H9 (cell line): Measurements from ENCODE around the gene IQSEC2. TPM values are rescaled to one million over a fixed set of nuclear protein-coding genes. Genes with fewer than 3 reads are reported as not detected.
A peak's percentile ranks its signal among the peaks of the same experiment; 100 is the strongest.

Experiments used
- DNase-seq: peaks from one replicate; pipeline ENCODE4 v3.0.0-alpha.2; 2017
- H2AFZ ChIP-seq: one replicate; pipeline ENCODE4 v1.6.1; 2013; ENCODE audit warnings: mild to moderate bottlenecking, low read length, control low read depth, moderate library complexity
- H2AK5ac ChIP-seq: 2 replicates; pipeline ENCODE4 v1.6.1; 2013; ENCODE audit warnings: low read length, control low read depth, mixed read lengths; ENCODE audit not compliant: insufficient read length
- H2BK120ac ChIP-seq: one replicate; pipeline ENCODE4 v1.6.1; 2013; ENCODE audit warnings: low read depth, mild to moderate bottlenecking, low read length, control low read depth, inconsistent platforms; ENCODE audit not compliant: poor library complexity, severe bottlenecking
- H2BK12ac ChIP-seq: 2 replicates; pipeline ENCODE4 v1.6.1; 2013; ENCODE audit warnings: low read length, control low read depth, mixed read lengths, low read depth; ENCODE audit not compliant: insufficient read length
- H2BK15ac ChIP-seq: 2 replicates; pipeline ENCODE4 v1.6.1; 2013; ENCODE audit warnings: low read depth, low read length, control low read depth
- H2BK20ac ChIP-seq: one replicate; pipeline ENCODE4 v1.6.1; 2013; ENCODE audit warnings: low read depth, mild to moderate bottlenecking, low read length, control low read depth, inconsistent platforms; ENCODE audit not compliant: poor library complexity, severe bottlenecking
- H2BK5ac ChIP-seq: 2 replicates; pipeline ENCODE4 v1.6.1; 2013; ENCODE audit warnings: low read length, control low read depth, mixed read lengths; ENCODE audit not compliant: insufficient read length
- H3K14ac ChIP-seq: 2 replicates; pipeline ENCODE4 v1.6.1; 2013; ENCODE audit warnings: low read length, control low read depth; ENCODE audit not compliant: insufficient read depth
- H3K18ac ChIP-seq: 2 replicates; pipeline ENCODE4 v1.6.1; 2013; ENCODE audit warnings: low read depth, mild to moderate bottlenecking, mixed read lengths, low read length, control low read depth; ENCODE audit not compliant: insufficient read length
- H3K23ac ChIP-seq: 2 replicates; pipeline ENCODE4 v1.6.1; 2013; ENCODE audit warnings: low read length, control low read depth, mixed read lengths, low read depth; ENCODE audit not compliant: insufficient read length
- H3K23me2 ChIP-seq: 2 replicates; pipeline ENCODE4 v1.6.1; 2013; ENCODE audit warnings: low read depth, mild to moderate bottlenecking, mixed read lengths, low read length, control low read depth; ENCODE audit not compliant: insufficient read length, poor library complexity, severe bottlenecking
- H3K27ac ChIP-seq: 2 replicates; pipeline ENCODE4 v1.5.1; 2013; ENCODE audit warnings: low read length, control low read depth, mixed read lengths, low read depth; ENCODE audit not compliant: insufficient read length
- H3K27me3 ChIP-seq: 2 replicates; pipeline ENCODE4 v1.6.1; 2013; ENCODE audit warnings: low read length, control low read depth, inconsistent platforms; ENCODE audit not compliant: insufficient read depth
- H3K4ac ChIP-seq: 2 replicates; pipeline ENCODE4 v1.6.1; 2013; ENCODE audit warnings: low read depth, mild to moderate bottlenecking, control low read depth, inconsistent platforms, low read length, moderate library complexity
- H3K4me1 ChIP-seq: 2 replicates; pipeline ENCODE4 v1.6.1; 2013; ENCODE audit warnings: low read length, control low read depth, inconsistent platforms; ENCODE audit not compliant: insufficient read depth
- H3K4me2 ChIP-seq: 2 replicates; pipeline ENCODE4 v1.6.1; 2013; ENCODE audit warnings: low read length, control low read depth, mixed read lengths; ENCODE audit not compliant: insufficient read length, insufficient read depth
- H3K56ac ChIP-seq: 2 replicates; pipeline ENCODE4 v1.6.1; 2013; ENCODE audit warnings: low read depth, mild to moderate bottlenecking, mixed read lengths, low read length, control low read depth; ENCODE audit not compliant: insufficient read length
- H3K79me1 ChIP-seq: 2 replicates; pipeline ENCODE4 v1.6.1; 2013; ENCODE audit warnings: low read depth, mild to moderate bottlenecking, moderate library complexity, low read length, control low read depth, inconsistent platforms; ENCODE audit not compliant: insufficient read depth, poor library complexity, severe bottlenecking
- H3K79me2 ChIP-seq: 2 replicates; pipeline ENCODE4 v1.6.1; 2013; ENCODE audit warnings: low read length, control low read depth, inconsistent platforms; ENCODE audit not compliant: insufficient read depth
- H3K9ac ChIP-seq: 2 replicates; pipeline ENCODE4 v1.6.1; 2013; ENCODE audit warnings: low read length, control low read depth, mixed read lengths; ENCODE audit not compliant: insufficient read length; ENCODE audit errors: extremely low read depth
- H3K9me3 ChIP-seq: one replicate; pipeline ENCODE4 v1.6.1; 2013; ENCODE audit warnings: low read depth, low read length, inconsistent platforms; ENCODE audit not compliant: control insufficient read depth
- H3T11ph ChIP-seq: one replicate; pipeline ENCODE4 v1.6.1; 2013; ENCODE audit warnings: mild to moderate bottlenecking, low read length, control low read depth, inconsistent platforms
- H4K20me1 ChIP-seq: one replicate; pipeline ENCODE4 v1.6.1; 2013; ENCODE audit not compliant: control insufficient read depth, insufficient read length, insufficient read depth
- H4K5ac ChIP-seq: 2 replicates; pipeline ENCODE4 v1.6.1; 2013; ENCODE audit warnings: low read depth, mild to moderate bottlenecking, mixed read lengths, low read length, control low read depth; ENCODE audit not compliant: insufficient read length
- H4K8ac ChIP-seq: replicated peaks from 2 replicates; pipeline ENCODE4 v1.6.1; 2013; ENCODE audit warnings: low read length, control low read depth, mixed read lengths, low read depth; ENCODE audit not compliant: insufficient read length
- H4K91ac ChIP-seq: 2 replicates; pipeline ENCODE4 v1.6.1; 2013; ENCODE audit warnings: low read depth, mild to moderate bottlenecking, moderate library complexity, mixed read lengths, low read length, control low read depth; ENCODE audit not compliant: insufficient read length
- H3K27ac Mint-ChIP-seq, 3 experiments: 2 replicates in 2 of 3; 3 replicates in 1 of 3; pipeline ENCODE4 v1.8.0; 2020 to 2021; ENCODE audit warnings: mixed read lengths in 3 of 3, mild to moderate bottlenecking in 1 of 3, moderate library complexity in 1 of 3
- H3K27me3 Mint-ChIP-seq: 2 replicates; pipeline ENCODE4 v1.8.0; 2021; ENCODE audit warnings: low read depth, mild to moderate bottlenecking, moderate library complexity, mixed read lengths
- H3K36me3 Mint-ChIP-seq, 3 experiments: 2 replicates in 2 of 3; 3 replicates in 1 of 3; pipeline ENCODE4 v1.8.0; 2020 to 2021; ENCODE audit warnings: low read depth in 3 of 3, mixed read lengths in 3 of 3; ENCODE audit not compliant: insufficient read depth in 1 of 3
- H3K4me1 Mint-ChIP-seq, 2 experiments: 2 replicates each; pipeline ENCODE4 v1.8.0; 2020; ENCODE audit warnings: mixed read lengths in 2 of 2
- H3K4me3 Mint-ChIP-seq, 2 experiments: 2 replicates in 1 of 2; 3 replicates in 1 of 2; pipeline ENCODE4 v1.8.0; 2020 to 2021; ENCODE audit warnings: mild to moderate bottlenecking in 2 of 2, mixed read lengths in 2 of 2, moderate library complexity in 1 of 2
- H3K9me3 Mint-ChIP-seq, 2 experiments: 2 replicates in 1 of 2; 3 replicates in 1 of 2; pipeline ENCODE4 v1.8.0; 2020; ENCODE audit warnings: mild to moderate bottlenecking in 2 of 2, mixed read lengths in 2 of 2, moderate library complexity in 1 of 2
- WGBS: extraction: QIAGEN DNeasy Blood & Tissue Kit; methylation state at CpG from one replicate; pipeline ENCODE4 v1.1.7; 2013; ENCODE audit warnings: missing lambda C conversion rate, low lambda C conversion rate, mixed read lengths; ENCODE audit not compliant: insufficient read length; ENCODE audit errors: extremely low coverage; 5-methylcytosine and 5-hydroxymethylcytosine counted together
- total RNA-seq: library from RNA; stranded (reverse); gene quantifications from 2 replicates; pipeline ENCODE4 v1.2.1, GENCODE V29; 2021
- TF ChIP-seq, protein P1 (sequence below): fragments of 200-600 bp; sonication (generic); conservative IDR thresholded peaks from 3 replicates; pipeline ENCODE4 v1.8.0; 2021; ENCODE audit warnings: antibody characterized with exemption, mild to moderate bottlenecking

IQSEC2 gene
- total RNA-seq, 1 experiment from 2014 or later, result 7.0 TPM

DNA sequence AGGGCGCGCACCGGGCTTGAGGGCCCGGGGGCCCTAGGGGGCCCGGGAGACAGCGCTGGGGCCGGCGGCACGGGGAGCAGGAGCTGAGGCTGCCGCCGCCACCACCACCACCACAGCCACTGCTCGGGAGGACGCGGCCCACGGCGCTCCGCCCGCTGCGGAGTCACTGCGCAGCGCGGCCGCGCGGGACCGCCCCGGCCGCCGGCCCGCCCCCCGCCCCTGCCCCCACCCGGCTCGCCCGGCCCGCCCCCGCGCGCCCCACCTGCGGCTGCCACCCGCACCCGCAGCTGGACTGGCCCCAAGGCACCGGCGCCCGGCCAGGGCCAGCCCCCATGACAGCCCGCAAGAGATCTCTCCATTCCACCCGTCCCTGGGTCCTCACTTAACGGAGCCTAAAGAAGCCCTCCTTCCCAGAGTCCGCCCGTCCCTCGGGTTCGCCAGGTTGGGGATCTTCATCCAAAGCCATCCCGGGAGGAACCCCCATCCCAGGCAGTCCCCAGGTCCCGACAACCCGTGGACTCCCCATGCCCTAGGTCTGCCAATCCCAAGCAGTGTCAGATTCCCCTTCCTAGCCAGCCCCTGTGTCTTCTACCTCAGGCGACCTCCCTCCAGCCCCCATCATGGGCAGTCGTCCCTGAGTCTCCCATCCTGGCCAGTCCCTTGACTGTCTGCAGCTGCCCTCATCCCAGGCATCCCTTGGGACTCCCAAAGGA is 40.0 kb upstream of the IQSEC2 start:
- no peak overlapping the region for H2BK15ac ChIP-seq
- no peak overlapping the region for H2AK5ac ChIP-seq
- no peak overlapping the region for H4K8ac ChIP-seq
- peaks cover 8% of the 10 kb centered on the region for H3K23me2 ChIP-seq
- no peak overlapping the region for H2BK5ac ChIP-seq
- Mint-ChIP-seq H3K9me3 (peaks cover 76 to 78% of the 10 kb centered on the region in 2 experiments), H3K36me3 (peaks cover 2 to 12% (median 5%) of the 10 kb centered on the region in 3 experiments; a peak in 4 of 7 replicates), H3K4me1 (peaks cover 35 to 42% of the 10 kb centered on the region in 2 experiments), H3K27ac (no peak overlapping the region), H3K27me3 (peaks cover 59% of the 10 kb centered on the region), H3K4me3 (peak overlapping the region; percentile 58 to 84)
- no peak overlapping the region for H4K5ac ChIP-seq
- H3K23ac ChIP-seq, result no peak overlapping the region
- H2BK20ac ChIP-seq, result no peak overlapping the region
- H3K4ac ChIP-seq, result no peak overlapping the region
- H3K4me2 ChIP-seq, result peak overlapping the region; percentile 75
- no peaks in the 10 kb centered on the region for H3K79me1 ChIP-seq
- H2BK12ac ChIP-seq, result no peak overlapping the region
- no peak overlapping the region for H3K9ac ChIP-seq
- H3K18ac ChIP-seq, result no peak overlapping the region
- WGBS, result no CpG with 5 or more reads among the region's 56 CpGs
- H3K27me3 ChIP-seq, result no peaks in the 10 kb centered on the region
- DNase-seq, result no peak
- H2BK120ac ChIP-seq, result no peak overlapping the region
- H3K14ac ChIP-seq, result no peak overlapping the region; the same call in 1 of the 2 replicates
- H3K9me3 ChIP-seq, result peaks cover 33% of the 10 kb centered on the region
- H4K91ac ChIP-seq, result no peak overlapping the region
- TF ChIP-seq, protein P1, sequence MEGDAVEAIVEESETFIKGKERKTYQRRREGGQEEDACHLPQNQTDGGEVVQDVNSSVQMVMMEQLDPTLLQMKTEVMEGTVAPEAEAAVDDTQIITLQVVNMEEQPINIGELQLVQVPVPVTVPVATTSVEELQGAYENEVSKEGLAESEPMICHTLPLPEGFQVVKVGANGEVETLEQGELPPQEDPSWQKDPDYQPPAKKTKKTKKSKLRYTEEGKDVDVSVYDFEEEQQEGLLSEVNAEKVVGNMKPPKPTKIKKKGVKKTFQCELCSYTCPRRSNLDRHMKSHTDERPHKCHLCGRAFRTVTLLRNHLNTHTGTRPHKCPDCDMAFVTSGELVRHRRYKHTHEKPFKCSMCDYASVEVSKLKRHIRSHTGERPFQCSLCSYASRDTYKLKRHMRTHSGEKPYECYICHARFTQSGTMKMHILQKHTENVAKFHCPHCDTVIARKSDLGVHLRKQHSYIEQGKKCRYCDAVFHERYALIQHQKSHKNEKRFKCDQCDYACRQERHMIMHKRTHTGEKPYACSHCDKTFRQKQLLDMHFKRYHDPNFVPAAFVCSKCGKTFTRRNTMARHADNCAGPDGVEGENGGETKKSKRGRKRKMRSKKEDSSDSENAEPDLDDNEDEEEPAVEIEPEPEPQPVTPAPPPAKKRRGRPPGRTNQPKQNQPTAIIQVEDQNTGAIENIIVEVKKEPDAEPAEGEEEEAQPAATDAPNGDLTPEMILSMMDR, result no peak
- H3T11ph ChIP-seq, result no peak overlapping the region
- H2AFZ ChIP-seq, result no peak overlapping the region
- no peak overlapping the region for H3K56ac ChIP-seq
- H4K20me1 ChIP-seq, result no peaks in the 10 kb centered on the region
- no peak overlapping the region for H3K27ac ChIP-seq
- peaks cover 3% of the 10 kb centered on the region; the same call in 1 of the 2 replicates for H3K4me1 ChIP-seq
- H3K79me2 ChIP-seq, result peaks cover 13% of the 10 kb centered on the region; the same call in 1 of the 2 replicates
